ENCODE results near the gene SMAD3.

SMAD3 gene

DNA sequence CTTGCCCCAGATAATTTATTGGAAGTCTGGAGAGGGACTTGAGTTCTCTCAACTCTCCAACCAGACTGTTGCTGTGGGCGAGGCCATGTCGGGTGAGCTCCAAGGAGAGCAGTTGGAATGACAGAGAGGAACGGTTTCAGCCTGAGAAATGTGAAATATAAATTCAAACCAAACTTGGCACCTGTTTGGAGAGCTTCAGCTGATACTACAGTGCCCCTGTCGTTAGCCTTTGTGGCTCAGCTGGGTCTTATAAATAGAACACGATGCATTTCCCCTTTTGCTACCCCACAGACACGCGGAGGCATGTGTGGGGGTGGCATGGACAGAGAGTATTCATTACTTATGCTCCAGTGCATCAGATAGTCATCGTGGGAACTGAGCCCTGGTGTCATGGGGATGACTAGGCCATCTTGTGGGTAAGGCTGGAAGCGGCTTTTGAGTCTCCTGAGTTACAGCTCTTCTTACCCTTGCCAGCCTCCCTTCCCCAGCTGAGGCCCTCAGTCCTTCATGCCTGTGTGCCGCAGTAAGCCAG is 15.6 kb downstream of the SMAD3 start:
- peak; percentile 49 to 58 for DNase-seq (ENCODE audit: low read depth in 2 of 2)

DNA sequence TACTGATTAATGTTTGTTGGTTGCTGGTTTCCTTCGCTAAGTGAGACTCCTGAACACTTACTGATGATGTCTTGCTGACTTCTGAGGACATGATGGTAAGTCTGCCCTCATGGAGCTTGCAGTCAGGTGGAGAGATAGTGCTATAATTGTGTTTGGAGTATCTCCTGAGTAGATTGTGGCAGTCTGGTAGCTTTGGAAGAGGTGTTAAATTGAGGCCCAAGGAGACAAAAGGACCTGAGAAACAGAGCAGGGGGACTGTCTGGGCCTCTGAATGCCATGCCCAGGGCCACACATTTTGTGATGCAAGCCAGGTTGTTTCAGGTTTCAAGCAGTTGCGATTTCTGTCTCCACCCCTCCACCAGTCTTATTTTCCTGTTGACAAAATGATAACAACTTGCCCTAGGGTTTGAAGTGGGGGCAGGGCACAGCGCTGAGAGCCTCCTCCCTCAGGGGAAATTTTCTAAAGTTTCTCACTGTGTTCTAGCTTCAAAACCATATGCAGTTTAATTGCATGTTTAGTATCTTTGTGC is 16.7 kb downstream of the SMAD3 start:
- no peak for DNase-seq (ENCODE audit: low read depth in 2 of 2)

DNA sequence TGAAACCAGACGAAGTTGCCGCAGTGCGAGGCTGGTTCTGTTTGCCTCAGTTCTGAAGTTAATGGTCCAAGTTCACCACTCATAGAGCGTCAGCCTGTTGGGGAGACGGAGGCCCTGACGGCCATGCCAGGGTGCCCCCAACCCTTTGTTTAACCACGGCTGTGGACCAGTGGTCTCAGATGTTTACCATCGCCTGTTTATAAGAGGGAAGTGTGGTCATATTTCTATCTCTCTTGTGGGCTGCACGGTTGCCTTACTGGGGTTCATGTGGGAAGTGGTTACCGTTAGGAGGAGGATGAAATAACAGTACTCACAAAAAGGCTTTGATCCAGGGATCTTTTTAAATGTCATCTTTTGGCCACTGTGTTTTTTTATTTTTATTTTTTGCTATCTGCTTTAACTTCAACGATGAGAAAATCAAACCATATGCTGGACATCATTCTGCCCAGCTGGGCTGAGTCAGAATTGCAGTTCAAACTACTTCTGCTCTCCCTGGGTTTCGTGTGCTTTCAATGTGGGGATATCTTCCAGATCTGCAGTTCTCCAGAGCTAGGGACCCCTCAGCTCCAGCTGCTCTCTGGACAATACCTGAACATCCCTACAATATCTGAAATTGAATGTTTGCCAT is 17.8 kb downstream of the SMAD3 start:
- DNase-seq (ENCODE audit: low read depth in 2 of 2), result no peak

DNA sequence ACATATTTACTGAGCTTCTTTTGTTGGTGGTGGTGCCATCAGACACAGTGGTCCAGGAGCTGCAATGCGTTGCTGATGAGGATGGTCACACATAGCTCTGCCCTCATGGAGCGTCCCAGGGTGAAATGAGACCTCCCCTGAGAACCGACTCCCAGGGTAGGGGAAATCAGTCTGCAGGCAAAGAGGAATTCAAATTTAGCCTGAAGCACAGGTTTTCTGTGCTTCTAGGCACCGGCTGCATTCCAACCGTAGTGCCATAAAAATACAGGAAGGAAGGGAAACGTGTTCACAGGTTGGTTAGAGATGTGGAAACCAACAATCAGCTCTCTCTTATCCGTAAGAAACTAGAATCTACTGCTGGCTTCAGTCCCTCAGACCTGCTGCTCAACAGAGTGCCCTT is 19.2 kb downstream of the SMAD3 start:
- DNase-seq (ENCODE audit: low read depth in 2 of 2), result no peak

DNA sequence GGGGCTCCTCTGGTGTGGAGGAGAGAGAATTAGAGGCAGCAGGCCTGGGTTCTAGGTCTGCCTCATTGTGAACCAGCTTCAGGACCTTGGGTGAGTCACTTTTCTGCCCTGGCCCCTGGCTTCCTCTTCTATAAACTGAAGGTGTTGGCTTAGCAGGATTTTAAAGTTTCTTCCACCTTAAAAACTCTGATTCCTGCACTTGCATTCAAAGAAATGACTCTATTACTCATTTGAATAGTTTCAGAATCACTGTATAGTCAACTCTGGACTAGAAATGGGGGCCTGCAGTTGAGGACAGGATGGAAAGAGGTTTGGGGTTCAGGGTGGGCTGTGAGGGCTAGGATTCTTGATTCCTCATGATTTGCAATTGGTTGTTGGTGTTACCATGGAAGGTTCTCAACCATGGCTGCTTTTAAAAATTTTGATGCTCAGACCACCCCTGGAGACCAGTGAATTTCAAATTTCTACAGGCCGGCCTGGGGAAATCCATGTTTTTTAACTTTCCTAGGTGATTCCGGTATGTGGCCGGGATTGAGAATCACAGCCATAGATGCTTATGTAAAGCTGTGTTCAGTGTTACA is 19.9 kb downstream of the SMAD3 start:
- no peak for DNase-seq (ENCODE audit: low read depth in 2 of 2)

DNA sequence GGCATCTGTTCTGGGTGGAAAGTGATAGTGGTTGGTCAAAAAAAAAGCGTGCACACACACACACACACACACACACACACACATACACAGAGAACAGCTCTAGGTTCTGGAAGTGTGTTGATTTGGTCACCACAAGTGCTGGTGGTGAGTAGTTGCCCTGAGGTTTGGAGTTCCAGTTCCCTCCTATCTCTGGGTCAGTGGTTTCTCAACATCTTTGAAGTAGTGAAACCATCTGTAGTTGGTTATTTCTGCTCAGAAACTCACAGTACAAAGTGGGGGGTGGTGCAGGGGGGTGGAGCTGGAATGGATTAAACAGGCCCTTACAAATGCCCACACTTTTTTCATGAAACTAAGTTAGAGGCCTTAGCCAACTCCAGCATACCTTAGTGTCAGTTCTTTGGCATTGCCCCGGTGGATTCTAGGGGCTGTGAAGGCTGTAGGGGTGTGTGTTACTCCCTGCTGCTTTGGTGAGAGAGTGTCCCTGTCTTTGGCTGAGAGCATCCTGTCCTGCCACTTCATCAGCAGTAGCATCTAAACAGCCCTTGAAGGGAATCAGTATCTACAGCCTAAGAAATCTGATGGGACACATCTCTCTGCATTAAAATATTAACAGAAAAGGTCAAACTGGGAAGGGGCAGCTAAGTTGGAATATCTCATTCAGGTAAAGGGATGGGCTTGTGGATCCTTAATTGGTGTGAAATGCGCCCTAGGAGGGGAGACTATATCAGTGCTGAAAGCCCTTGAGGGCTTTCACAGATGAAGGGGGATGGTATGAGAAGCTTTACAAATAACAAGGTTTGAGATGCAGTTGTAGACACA is 20.6 kb downstream of the SMAD3 start:
- DNase-seq (ENCODE audit: low read depth in 2 of 2), result no peak

DNA sequence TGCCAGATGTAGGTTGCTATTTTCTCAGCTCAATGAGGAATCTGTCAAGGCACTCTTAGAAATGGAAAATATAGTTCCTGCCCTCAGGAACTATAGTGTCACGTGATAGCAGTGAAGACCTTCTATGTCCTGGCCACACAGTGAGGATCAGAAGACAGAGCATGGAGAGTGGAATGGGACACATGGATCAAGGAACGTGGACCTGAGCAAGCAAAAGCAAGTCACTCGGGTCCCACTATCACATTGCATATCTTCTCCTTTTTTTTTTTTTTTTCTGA is 21.2 kb downstream of the SMAD3 start:
- DNase-seq (ENCODE audit: low read depth in 2 of 2), result no peak

DNA sequence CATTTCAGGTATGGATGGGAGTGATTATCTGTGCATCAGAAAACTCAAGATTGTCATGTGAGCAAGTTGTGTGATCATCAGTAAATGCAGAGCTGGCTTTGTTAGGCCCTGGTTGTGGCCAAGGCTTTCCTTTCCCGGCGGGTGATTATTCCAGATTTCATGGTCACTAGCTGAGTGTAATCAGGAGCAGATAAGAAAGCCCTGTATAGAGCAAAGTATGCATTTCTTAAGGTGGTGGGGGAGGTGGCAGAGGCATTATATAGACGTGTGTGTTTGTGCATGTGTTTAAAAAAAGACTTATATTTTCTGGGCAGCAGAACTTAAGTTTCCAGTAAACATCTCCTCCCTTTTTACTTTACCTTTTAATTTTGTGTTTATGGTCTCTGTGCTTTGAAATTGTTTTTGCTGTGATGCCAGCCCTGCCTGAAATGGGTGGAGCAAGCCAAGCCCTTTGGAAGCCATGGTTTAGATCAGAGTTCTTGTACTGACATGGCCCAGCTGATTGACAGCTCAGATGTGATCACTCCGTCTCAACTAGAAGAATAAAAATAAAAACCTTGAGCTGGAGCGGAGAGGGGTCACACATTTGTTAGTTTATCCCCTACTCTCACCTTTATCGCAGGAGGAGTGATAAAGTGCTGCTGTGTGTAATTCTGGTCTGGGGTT is 22.2 kb downstream of the SMAD3 start:
- no peak for DNase-seq (ENCODE audit: low read depth in 2 of 2)

DNA sequence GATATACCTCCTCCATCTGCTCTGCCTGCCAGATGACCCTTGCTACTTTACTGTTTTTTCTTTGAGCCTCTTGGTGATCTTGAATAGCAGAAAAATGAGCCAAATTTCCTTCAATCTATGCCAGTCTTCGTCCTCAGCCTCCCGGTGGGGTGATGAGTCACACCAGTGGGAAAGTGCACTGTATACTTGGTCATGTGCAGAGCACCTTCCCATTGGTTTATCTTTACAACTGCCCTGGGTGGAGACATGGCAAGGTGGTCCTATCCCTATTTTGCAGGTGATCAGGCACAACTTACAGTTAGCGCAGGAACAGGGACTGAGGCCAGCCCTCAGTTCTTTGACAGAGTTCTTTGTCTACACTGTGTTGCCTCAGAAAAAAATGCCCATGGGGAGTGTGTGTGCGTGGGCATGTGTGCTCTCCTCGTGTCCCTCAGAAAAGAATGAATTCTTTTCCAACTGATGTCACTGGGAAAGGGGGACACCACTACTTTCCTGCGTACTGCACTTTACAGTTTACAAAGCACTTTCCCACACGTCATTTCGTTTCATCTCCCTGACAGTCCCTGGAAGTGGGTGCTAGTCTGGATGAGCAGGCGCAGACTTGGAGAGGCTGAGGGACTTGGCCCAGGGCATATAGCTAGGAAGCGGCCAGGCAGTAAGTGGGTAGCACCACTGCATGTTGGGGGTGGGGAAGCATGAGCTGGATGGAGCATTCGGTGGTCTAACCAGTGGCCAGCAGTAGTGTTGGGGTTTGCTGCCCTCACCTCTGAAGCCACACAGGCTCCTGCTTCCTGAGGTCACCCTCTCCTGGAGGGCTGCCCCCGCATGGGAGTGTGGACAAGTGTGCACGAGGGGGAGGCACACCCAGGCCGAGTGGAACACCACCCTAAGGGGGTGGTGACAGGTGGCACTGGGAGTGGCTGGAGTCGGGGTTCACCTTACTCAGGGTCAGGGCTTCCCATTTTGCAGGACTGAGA is 24.1 kb downstream of the SMAD3 start:
- DNase-seq (ENCODE audit: low read depth in 2 of 2), result no peak

DNA sequence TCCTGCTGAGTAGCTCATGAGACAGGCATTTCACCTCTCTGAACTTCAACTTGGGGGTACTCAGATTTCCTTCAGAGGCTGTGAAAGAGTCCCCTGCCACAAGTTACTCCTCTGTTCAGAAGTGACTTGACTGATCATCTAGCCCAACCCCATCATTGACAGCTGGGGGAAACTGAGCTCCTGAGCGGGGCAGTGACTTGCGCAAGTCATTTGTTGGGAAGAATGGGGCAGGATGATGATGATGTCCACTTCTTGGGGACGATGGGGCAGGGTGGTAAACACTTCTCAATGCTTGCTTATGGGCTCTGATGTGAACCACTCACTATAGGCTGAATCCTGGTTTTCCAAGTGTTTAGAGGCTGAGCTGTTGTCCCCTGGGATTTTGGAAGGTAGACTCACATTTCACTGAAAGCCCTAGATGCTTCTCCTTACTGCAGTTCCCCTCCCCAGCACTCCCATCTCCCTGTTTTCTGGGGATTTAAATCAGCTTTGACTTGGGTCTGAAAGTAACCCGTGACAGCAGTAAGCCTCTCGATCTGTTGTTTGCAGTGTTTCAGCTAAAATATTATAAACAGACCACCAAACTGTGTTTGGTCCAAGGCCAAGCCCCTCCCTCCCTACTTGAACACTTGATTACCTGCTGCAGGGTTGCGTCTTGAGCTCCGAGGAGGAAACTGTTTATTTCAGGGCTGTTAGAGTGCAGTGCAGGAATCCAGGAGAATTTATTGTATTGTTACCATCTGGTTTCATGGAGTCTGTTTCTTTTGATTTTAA is 25.1 kb downstream of the SMAD3 start:
- DNase-seq (ENCODE audit: low read depth in 2 of 2), result no peak

DNA sequence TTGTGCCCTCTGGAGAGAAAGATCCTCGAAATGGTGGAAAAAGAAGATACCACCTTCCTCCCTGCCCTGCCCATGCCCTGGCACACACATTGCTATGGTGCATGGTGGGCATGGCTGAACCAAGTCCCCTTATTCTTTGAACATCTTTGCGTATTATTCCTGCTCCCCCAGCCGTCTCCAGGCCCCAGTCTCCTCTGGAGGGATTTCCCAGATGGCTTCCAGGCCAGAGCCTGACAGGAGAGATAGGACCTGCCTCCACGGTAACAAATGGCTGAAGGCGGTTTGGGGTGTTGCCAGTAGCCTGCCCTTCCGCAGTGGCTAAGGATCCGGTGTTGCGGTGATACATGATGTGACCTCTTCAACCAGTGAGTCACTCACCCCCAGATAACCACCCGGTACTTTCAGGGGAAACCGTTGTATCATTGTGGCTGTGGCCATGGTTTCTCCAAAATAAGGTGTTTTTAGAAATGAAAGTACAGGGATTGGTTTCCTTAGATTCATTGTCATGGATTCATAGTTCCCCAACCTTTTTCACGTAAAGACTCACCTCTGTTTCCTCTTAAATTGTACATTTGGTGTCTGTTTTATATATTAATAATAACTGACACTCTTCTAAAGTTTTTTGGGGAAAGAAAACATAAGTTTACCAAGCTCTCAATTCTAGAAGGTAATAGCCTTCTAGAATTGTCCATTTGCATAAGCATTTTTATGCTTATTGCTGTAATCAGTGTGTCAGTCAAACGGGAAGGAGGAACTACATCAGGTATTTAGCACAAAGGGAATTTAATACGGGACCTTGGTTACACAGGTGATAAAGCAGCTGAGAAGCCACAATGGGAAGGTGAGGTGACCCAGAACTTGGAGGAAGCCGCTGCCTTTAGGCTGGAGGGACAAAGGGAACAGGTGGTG is 25.9 kb downstream of the SMAD3 start:
- peak; percentile 46 to 56 for DNase-seq (ENCODE audit: low read depth in 2 of 2)

DNA sequence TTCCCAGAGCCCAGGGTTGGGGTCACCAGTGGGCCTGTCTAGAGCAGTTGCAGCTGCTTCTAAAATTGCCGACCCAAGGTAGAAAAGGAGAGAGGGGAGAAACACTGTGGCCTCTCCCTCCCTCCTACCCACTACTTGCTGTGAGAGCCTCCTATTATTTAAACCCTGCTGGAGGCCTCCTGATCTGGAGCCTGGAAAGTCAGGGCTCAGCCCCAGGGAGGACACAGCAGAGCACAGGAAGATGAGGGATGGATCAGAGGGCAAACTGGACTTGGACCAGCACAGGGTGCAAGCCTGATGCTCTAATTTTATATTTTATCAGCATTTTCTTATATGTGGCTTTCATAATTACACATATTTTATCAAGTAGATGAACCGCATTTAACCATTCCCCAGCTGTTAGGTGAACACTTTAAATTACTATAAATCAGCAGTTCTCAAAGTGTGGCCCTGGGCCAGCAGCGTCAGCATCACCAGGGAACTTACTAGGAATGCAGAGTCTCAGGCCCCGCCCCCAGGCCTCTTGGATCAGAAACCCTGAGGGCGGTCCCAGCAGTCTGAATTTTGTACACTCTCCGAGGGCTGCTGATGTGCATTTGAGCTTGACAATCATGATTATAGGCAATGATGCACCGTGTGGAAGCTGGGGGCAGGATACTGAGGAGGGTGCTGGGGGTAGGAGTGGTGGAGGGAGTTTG is 26.7 kb downstream of the SMAD3 start:
- no peak for DNase-seq (ENCODE audit: low read depth in 2 of 2)

DNA sequence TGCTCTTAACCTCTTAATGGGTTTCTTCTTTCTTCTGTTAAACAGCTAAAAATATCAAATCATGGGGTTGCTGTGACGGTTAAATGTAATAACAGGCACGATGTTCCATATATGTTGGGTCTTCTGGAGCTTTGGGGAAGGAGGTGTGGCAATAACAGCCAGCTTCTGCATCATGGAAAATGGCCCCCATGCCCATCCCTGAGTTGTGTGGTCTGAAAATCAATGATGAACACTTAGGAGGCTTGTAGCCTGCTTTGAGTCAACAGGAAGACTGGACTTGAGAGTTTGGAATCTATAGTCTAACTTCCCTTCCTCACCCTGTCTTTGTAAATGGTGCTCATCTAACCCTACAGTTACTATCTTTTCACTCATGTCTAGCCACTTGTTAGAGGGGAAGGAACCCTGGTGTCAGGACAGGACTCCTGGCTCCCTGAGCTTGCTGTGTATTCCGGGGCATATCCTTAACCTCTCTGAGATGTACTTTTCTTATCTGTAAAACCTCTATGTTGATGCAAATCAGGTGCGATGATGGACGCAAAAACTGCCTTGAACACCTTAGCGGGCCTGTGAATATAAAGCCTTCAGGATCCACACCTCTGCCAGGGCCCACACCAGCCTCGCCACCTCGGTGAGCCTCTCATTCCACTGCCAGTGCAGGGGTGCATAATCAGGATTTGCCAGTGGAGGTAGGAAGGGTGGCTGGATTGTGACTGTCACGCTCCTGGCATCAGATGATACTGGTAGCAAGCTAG is 27.5 kb downstream of the SMAD3 start:
- DNase-seq (ENCODE audit: low read depth in 2 of 2), result no peak

DNA sequence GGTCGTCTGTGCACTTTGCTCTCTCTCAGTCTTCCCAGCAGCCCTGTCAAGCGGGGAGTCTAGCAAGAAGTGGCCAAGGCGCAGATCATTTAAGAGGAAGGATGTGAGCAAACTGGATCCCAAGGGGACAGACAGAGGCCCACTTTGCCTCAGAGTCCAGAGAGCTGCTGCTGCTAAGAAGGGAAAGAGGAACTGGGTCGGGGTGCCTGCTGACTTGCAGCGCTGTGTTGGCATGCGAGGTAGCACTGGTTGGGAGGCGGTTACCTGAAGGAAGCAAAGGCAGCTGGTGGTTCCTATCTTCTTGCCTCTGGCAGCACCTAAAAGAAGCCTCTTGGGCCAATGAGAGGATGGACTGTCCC is 28.1 kb downstream of the SMAD3 start:
- no peak for DNase-seq (ENCODE audit: low read depth in 2 of 2)

DNA sequence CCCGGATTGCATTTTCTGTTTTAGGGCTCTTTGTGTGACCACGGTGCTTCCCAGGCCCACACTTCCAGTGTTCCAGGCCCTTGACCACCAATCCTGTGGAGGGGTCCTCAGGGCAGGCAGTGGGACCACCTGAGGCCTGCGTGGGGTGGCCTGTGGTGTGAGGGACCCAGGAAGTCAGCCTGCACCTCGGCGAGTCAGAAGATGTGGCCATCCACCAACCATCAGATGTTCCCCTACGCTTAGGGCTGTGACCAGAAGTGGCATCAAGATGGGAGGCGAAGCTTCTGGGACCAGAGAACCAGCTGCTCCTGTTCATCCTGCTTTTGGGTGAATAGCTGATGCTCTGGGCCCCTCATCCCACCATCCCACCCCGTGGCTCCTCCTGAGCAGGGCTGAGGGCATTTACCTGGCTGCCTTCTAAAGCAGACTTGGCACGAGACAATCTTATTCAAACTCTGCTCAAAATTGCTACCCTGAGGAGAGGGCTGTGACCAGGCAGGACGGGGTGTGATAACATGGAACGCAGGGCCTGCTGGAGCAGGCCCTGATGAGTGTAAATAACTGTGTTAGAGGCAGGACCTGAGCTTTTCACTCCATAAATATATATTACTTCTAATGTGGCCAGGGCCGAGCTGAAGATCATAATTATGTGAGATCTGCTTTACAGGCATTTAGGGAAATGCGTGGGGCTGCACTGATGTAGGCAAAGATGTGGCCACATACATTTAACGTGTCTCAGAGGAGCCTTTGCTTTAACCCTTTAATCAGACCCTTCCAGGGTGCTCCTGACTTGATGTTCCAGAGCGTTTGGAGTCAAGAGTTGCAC is 28.8 kb downstream of the SMAD3 start:
- no peak for DNase-seq (ENCODE audit: low read depth in 2 of 2)

DNA sequence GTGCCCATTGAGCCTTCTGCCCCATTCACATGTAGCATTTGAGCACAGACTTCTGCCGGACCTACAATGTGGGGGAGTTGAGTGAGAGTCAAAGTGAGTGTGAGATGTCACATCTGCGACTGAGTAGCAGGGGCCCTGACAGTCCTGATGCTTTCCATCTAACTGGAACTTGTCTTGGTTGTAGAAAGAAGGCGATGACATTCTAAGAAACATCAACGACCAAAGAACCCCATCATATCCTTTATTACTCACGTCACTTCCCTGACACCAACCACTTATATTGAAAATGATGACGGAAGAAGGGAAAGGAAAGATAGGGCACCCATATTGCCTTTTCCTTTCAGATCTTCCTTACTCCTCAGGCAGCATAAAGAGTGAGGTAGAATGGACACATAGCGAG is 30.5 kb downstream of the SMAD3 start:
- DNase-seq (ENCODE audit: low read depth in 2 of 2), result no peak
